Uterus (tissue), 4 donors: ENCODE data around the gene P2RX3. TPM values are rescaled to one million over a fixed set of nuclear protein-coding genes. Genes with fewer than 3 reads are reported as not detected.
"Not testable (repeated sequence)": the region's sequence is repeated elsewhere in the genome, so short reads cannot be mapped to it uniquely, and the experiment has no call there.

Experiments
- DNase-seq, 2 donors: peaks; one replicate each; pipeline ENCODE4 v3.0.0-alpha.2; 2019 to 2020
- H3K27ac ChIP-seq, 2 donors: fragments of 200-600 bp; sonication (generic); 1 replicate in 1 of 2; 2 replicates in 1 of 2; pipeline ENCODE4 v1.5.1; 2016 to 2018
- H3K27me3 ChIP-seq, 2 donors: fragments of 200-600 bp; sonication (generic); one replicate each; pipeline ENCODE4 v1.5.1; 2018 to 2019; ENCODE audit warnings: control low read depth in 1 of 2
- H3K36me3 ChIP-seq, 2 donors: fragments of 200-600 bp; sonication (generic); one replicate each; pipeline ENCODE4 v1.5.1; 2019; ENCODE audit warnings: control low read depth in 1 of 2
- H3K4me1 ChIP-seq, 2 donors: fragments of 200-600 bp; sonication (generic); one replicate each; pipeline ENCODE4 v1.5.1; 2018 to 2019; ENCODE audit warnings: control low read depth in 1 of 2
- H3K4me3 ChIP-seq, 2 donors: fragments of 200-600 bp; sonication (generic); 1 replicate in 1 of 2; 2 replicates in 1 of 2; pipeline ENCODE4 v1.5.1; 2018 to 2019; ENCODE audit warnings: mild to moderate bottlenecking in 1 of 2
- H3K9me3 ChIP-seq, 2 donors: fragments of 200-600 bp; sonication (generic); one replicate each; pipeline ENCODE4 v1.5.1; 2019; ENCODE audit warnings: control low read depth in 1 of 2
- POLR2A ChIP-seq, 2 donors: fragments of 450-650 bp; IDR thresholded peaks; one replicate each; pipeline ENCODE4 v1.6.1; 2016; ENCODE audit warnings: antibody characterized with exemption in 2 of 2, mild to moderate bottlenecking in 1 of 2, moderate library complexity in 1 of 2
- intact Hi-C: fragments of 100-400 bp; cut with DNase I; formaldehyde crosslinking; loops from one replicate; pipeline ENCODE4 v1.15.1; 2023; ENCODE audit warnings: low total_unique reads
- total RNA-seq, 4 donors: library from RNA; depleted of rRNA in 3 of 4; stranded (reverse); fragments of >200 nt in 3 of 4; gene quantifications; one replicate each; pipeline versions ENCODE4 v1.1.0 to v1.2.4, GENCODE V29; 2014 to 2023
- TF ChIP-seq, protein P1 (sequence below), 4 experiments: fragments of 200-600 bp in 2 of 4; fragments of 450-650 bp in 2 of 4; sonication (generic) in 2 of 4; IDR thresholded peaks; one replicate each; pipeline ENCODE4 v1.5.1; 2016 to 2019; ENCODE audit warnings: antibody characterized with exemption in 4 of 4, mild to moderate bottlenecking in 2 of 4, moderate library complexity in 1 of 4
- donor health status: DM: yes; HTN: yes; CAD: no.

Gene P2RX3
- total RNA-seq, 4 donors from 2014 or later = 0.69 TPM; not detected in 3

DNA sequence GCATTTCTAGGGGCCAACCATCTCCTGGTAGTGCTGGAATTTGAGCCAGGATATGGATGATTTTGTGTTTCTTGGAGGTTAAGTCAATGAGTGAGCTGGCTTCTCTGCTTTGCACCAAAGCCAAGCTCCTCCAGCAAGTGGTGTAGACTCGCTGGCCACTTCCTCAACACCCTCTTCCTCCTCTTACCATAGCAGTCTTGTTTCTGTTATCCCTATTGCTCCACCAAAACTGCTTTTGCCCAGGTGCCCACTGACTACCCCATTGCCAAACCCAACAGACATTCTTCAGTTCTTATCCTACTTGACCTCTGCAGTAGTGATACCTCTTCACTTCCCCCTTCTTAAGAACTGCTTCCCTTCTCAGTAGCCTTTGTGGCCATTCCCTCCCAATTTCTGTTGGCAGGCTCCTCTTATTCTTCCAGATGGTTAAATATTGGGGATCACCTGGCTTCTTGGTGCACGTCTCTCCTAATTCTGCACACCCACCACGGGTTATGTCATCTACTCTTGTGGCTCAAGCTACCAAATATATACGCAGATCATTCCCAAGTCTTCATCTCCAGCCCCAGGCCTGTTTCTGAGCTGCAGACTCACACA is 59.3 kb downstream of the P2RX3 start:
- no peaks in the 10 kb centered on the region for H3K4me1 ChIP-seq
- H3K27me3 ChIP-seq = no peaks in the 10 kb centered on the region
- intact Hi-C loops = no loop called here
- TF ChIP-seq, protein P1, sequence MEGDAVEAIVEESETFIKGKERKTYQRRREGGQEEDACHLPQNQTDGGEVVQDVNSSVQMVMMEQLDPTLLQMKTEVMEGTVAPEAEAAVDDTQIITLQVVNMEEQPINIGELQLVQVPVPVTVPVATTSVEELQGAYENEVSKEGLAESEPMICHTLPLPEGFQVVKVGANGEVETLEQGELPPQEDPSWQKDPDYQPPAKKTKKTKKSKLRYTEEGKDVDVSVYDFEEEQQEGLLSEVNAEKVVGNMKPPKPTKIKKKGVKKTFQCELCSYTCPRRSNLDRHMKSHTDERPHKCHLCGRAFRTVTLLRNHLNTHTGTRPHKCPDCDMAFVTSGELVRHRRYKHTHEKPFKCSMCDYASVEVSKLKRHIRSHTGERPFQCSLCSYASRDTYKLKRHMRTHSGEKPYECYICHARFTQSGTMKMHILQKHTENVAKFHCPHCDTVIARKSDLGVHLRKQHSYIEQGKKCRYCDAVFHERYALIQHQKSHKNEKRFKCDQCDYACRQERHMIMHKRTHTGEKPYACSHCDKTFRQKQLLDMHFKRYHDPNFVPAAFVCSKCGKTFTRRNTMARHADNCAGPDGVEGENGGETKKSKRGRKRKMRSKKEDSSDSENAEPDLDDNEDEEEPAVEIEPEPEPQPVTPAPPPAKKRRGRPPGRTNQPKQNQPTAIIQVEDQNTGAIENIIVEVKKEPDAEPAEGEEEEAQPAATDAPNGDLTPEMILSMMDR (IDR thresholded peaks at IDR 0.05) = no peak
- no peak for TF ChIP-seq POLR2A (IDR thresholded peaks at IDR 0.05)
- no peaks in the 10 kb centered on the region for H3K36me3 ChIP-seq
- H3K4me3 ChIP-seq = no peak overlapping the region
- H3K27ac ChIP-seq = no peak overlapping the region
- no peaks in the 10 kb centered on the region for H3K9me3 ChIP-seq
- no peak for DNase-seq

DNA sequence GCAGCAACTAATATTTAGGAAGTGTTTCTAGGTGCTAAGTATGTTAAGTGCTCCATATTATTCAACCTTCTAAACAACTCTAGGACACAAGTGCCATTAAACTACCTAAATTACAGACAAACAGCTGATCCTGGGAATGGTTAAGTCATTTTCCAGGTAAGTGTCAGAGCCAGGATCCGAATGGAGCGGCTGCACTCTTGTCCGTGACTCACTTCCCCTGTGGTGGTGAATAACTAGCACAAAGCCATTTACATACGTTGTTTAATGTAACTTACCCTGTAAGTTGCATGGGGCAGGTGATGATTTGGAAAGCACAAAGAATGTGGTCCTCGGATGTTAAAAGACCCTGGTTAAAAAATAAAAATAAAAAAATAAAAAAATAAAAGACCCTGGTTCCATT is 61.1 kb downstream of the P2RX3 start:
- DNase-seq = no peak
- TF ChIP-seq, protein P1 (IDR thresholded peaks at IDR 0.05) = no peak
- TF ChIP-seq POLR2A (IDR thresholded peaks at IDR 0.05) = no peak
- intact Hi-C loops = no loop called here
- H3K9me3 ChIP-seq = no peaks in the 10 kb centered on the region
- H3K36me3 ChIP-seq = no peaks in the 10 kb centered on the region
- no peak overlapping the region for H3K4me3 ChIP-seq
- no peak overlapping the region for H3K27ac ChIP-seq
- no peaks in the 10 kb centered on the region for H3K27me3 ChIP-seq
- no peaks in the 10 kb centered on the region for H3K4me1 ChIP-seq

DNA sequence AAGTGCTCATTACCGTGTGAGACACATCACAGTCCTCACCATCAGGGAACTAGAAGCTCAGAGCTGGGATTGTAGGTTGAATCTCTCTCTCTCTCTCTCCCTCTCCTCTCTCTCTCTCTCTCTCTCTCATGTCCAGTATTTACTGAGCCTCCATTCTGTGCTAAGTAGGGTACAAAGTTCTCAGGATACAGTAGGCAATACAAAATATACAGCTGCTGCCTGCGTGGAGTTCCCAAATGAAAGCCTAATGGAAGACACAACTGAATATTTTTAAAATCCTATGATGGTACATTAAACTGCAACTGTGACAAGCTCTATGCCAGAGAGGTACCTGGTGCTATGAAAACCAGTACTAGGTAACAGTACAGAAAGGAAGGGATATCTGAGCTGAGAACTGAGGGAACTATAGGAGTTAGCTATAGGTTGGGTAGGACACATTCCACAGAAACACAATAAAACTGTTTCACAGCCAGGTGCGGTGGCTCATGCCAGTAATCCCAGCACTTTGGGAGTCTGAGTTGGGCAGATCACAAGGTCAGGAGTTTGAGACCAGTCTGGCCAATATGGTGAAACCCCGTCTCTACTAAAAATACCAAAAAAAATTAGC is 61.9 kb downstream of the P2RX3 start:
- no peak overlapping the region for H3K27ac ChIP-seq
- TF ChIP-seq, protein P1 (IDR thresholded peaks at IDR 0.05) = no peak
- no peak for TF ChIP-seq POLR2A (IDR thresholded peaks at IDR 0.05)
- H3K27me3 ChIP-seq = no peaks in the 10 kb centered on the region
- no peaks in the 10 kb centered on the region for H3K4me1 ChIP-seq
- no peaks in the 10 kb centered on the region for H3K9me3 ChIP-seq
- no peaks in the 10 kb centered on the region for H3K36me3 ChIP-seq
- DNase-seq = no peak
- intact Hi-C loops = no loop called here
- no peak overlapping the region for H3K4me3 ChIP-seq

DNA sequence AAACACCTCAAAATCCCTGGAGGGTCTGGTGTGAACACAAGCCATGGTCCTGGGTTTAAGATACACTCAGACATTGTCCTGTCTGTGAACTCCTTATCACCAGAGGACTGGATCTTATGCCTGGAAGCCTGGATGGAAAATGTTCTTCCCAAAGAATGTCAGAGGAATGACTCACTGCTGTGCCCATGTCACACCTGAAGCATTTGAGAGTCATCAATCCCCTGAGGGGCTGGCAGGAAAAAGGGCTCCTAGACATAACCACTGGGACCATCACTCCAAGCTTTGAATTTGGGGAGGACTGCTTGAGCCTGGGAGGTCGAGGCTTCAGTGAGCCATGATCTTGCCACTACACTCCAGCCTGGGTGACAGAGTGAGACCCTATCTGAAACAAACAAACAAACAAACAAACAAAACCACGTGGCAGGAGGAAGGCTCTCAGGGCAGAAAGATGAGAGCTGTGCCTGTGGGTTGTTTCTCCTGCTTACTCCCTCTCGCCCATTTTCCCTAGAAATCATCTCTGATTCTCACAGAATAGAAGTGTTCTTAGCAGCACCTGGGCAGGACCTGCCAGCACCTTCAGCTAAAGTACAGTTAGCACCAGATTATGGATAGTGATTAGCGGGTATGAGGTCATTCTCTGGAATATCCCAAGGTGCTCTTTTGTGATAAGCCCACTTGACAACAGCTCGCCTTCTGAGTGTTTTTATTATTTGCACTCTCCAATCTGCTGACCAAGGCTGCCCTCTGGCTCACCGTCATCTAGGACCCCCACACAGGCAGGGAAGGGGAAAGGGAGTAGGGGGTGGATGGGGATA is 64.2 kb downstream of the P2RX3 start:
- Histone ChIP-seq H3K9me3 (no peaks in the 10 kb centered on the region), H3K27ac (no peak overlapping the region), H3K27me3 (no peaks in the 10 kb centered on the region), H3K4me1 (no peaks in the 10 kb centered on the region), H3K36me3 (no peaks in the 10 kb centered on the region), H3K4me3 (no peak overlapping the region)
- intact Hi-C loops = no loop called here
- no peak for DNase-seq
- TF ChIP-seq, protein P1 (IDR thresholded peaks at IDR 0.05) = no peak
- no peak for TF ChIP-seq POLR2A (IDR thresholded peaks at IDR 0.05)

DNA sequence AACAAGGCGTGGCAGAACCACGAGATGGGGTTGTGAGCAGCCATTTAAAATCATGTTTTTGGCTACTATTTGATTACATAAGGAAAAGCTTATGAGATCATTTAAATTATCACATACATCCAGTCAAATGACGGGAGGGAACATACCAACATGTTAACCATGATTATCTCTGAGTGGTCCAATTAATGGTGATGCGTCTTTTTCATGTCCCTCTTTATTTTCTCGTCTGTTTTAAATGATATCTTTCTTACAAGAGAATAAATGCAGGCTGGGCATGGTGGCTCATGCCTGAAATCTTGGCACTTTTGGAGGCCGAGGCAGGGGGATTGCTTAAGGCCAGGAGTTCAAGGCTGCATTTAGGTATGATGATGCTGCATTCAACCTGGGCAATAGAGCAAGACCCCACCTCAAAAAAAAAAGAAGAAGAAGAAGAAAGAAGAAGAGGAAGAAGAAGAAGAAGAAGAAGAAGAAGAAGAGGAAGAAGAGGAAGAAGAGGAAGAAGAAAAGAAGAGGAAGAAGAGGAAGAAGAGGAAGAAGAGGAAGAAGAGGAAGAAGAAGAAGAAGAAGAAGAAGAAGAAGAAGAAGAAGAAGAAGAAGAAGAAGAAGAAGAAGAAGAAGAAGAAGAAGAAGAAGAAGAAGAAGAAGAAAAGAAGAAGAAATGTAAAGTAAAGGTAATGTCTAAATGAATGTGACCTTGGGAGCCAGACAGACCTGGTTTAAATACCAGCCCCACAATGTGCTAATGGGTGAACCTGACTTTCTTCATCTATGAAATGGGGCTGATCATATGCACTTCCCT is 65.0 kb downstream of the P2RX3 start:
- H3K27me3 ChIP-seq, H3K27ac ChIP-seq, intact Hi-C loops, H3K36me3 ChIP-seq, H3K4me1 ChIP-seq, H3K4me3 ChIP-seq, H3K9me3 ChIP-seq, DNase-seq: not testable (repeated sequence)
